Mesodermal cell (in vitro differentiated cells): ENCODE measurements around the gene NAGS.
"Not testable (repeated sequence)": the region's sequence is repeated elsewhere in the genome, so short reads cannot be mapped to it uniquely, and the experiment has no call there.

Experiments used
- H3K27ac ChIP-seq: 2 replicates; pipeline ENCODE4 v1.7.0; 2013; ENCODE audit warnings: mild to moderate bottlenecking, low read depth, low read length, moderate library complexity; ENCODE audit not compliant: severe bottlenecking
- H3K36me3 ChIP-seq: 2 replicates; pipeline ENCODE4 v1.7.1; 2013; ENCODE audit warnings: mild to moderate bottlenecking, low read length, moderate library complexity; ENCODE audit not compliant: control insufficient read depth, insufficient read depth
- H3K4me1 ChIP-seq: one replicate; pipeline ENCODE4 v1.7.1; 2013; ENCODE audit warnings: mild to moderate bottlenecking, low read length; ENCODE audit not compliant: insufficient read depth, control insufficient read depth, poor library complexity, severe bottlenecking
- H3K4me3 ChIP-seq: 2 replicates; pipeline ENCODE4 v1.7.0; 2013; ENCODE audit warnings: low read length, control low read depth, mild to moderate bottlenecking; ENCODE audit not compliant: insufficient read depth, poor library complexity, severe bottlenecking; ENCODE audit errors: extremely low read depth
- H3K9me3 ChIP-seq: 2 replicates; pipeline ENCODE4 v1.7.1; 2013; ENCODE audit warnings: mild to moderate bottlenecking, low read length, moderate library complexity; ENCODE audit not compliant: control insufficient read depth
- WGBS, 2 experiments: methylation state at CpG; one replicate each; pipeline ENCODE4 v1.1.5; 2013; ENCODE audit warnings: missing lambda C conversion rate in 2 of 2; ENCODE audit not compliant: insufficient coverage in 2 of 2; 5-methylcytosine and 5-hydroxymethylcytosine counted together

Gene NAGS

DNA sequence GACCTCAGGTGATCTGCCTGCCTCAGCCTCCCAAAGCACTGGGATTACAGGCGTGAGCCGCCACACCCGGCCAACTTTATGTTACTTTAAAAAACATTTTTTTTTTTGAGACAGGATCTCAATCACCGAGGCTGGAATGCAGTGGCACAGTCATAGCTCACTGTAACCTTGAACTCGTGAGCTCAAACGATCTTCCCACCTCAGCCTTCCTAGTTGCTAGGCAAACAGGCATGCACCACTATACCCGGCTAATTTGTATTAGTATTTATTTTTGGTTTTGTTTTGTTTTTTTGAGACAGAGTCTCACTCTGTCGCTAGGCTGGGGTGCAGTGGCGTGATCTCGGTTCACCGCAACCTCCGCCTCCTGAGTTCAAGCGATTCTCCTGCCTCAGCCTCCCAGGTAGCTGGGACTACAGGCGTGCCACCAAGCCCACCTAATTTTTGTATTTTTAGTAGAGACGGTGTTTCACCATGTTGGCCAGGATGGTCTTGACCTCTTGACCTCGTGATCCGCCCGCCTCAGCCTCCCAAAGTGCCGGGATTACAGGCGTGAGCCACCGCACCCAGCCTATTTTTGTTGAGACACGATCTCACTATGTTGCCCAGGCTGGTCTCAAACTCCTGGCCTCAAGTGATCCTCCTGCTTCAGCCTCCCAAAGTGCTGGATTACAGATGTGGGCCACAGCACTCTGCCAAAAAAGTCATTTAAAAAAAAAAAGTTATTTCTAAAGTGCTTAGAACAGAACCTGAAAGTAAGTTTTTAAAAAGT lies 31.8 kb upstream of the NAGS start:
- H3K27ac ChIP-seq, H3K4me1 ChIP-seq, H3K36me3 ChIP-seq, H3K9me3 ChIP-seq, H3K4me3 ChIP-seq: not testable (repeated sequence)
- 84 to 89% methylated on average over 19 to 21 of the region's 22 CpGs for WGBS, 2 experiments

DNA sequence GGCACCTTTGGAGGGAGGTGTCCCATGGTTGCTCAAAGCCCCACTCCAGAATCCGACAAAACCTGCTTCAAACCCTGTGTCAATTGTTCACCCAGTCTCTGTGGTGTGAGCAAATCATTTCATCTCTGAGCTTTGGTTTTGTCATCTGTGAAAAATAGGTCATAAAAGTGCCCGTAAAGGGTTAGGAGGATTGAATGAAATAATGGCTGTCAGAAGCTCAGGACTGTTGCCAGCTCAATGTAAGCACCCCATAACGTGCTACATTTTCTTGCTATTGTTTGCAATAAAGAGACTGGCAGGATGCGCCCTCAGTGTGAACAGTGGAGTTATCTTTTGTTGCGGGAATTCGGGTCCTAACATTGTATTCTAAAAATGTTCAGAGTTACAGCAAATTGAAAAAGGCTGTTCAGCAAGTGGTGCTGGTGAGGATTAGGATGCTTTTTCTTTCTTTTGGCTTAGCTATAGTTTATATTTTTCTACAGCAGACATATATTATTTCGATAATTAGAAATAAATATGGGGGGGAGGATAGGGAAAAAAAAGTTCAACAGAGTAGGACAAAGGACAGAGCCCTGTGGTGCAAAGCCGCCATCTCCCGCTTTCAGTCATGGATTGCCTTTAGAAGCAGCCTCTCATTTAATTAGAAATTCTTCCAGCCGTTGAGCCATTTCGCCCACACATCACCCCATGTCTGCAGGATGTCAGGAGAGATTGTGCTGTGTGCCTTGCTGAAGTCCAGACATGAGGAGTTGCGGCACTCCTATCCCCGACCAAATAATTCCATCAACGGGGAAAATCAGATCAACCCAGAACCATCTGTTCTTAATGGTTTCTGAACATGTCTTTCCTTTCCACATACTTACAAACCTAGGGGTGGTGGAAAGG lies 29.8 kb upstream of the NAGS start:
- no peaks in the 10 kb centered on the region for H3K4me1 ChIP-seq
- H3K36me3 ChIP-seq: no peaks in the 10 kb centered on the region
- WGBS, 2 experiments: 80 to 83% methylated on average over 4 to 11 of the region's 14 CpGs
- no peak overlapping the region for H3K27ac ChIP-seq
- H3K9me3 ChIP-seq: no peaks in the 10 kb centered on the region
- H3K4me3 ChIP-seq: no peak overlapping the region

DNA sequence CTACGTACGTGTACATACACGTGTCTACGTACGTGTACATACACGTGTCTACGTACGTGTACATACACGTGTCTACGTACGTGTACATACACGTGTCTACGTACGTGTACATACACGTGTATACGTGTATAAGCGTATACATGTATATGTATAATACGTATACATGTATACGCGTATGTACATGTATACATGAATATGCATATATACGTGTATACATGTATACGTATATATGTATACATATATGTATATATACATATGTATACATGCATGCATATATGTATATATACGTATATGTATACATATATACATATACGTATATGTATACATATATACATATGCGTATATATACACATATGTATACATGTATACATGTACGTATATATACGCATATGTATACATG lies 28.5 kb upstream of the NAGS start:
- Histone ChIP-seq H3K4me1 (no peaks in the 10 kb centered on the region), H3K27ac (no peak overlapping the region), H3K4me3 (no peak overlapping the region), H3K36me3 (no peaks in the 10 kb centered on the region), H3K9me3 (no peaks in the 10 kb centered on the region)
- no CpG with 5 or more reads among the region's 27 CpGs for WGBS, 2 experiments

DNA sequence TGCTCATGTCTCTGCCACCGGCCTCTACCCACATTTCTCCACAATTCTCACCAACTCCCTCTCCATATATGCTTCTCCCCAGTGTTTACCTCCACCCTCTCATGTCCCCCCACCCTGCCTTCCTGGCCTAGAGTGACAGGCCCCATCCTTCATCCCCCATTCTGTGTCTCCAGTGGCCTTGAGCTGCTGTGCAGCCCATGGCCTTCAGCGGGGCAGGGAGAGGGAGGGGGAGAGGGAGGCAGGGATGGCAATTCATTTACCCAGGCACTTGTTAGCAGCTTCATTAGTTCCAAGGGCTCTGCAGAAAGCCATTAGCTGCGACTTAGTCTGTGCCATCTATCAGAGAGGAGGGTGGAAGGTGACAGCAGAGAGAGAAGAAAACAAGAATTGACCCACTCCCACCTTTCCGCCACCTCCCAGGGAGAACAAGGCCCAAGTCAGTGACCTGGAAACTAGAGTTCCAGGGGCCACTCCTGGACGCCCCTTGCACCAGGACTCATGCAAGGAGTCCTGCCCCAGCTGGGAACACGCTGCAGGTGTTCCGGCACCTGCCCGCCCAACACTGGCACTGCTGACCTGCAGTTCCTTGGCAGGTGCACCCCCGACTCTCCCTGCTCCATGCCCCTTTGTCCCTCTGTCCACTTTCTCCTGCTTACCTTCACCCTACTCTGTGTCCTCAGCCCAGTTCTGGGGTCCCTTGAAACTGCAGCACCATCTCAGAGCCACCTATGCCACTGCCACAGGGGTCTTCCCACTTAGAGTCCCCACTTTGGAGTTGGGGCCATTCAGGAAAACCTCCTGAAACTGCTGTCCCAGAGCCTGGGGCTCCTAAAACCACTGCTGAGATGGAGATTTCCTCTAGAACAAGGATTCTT lies 27.2 kb upstream of the NAGS start:
- Histone ChIP-seq H3K27ac (no peak overlapping the region), H3K4me3 (no peak overlapping the region), H3K4me1 (no peaks in the 10 kb centered on the region), H3K36me3 (no peaks in the 10 kb centered on the region), H3K9me3 (no peaks in the 10 kb centered on the region)
- WGBS, 2 experiments: 64 to 80% methylated on average over 8 of the region's 9 CpGs

DNA sequence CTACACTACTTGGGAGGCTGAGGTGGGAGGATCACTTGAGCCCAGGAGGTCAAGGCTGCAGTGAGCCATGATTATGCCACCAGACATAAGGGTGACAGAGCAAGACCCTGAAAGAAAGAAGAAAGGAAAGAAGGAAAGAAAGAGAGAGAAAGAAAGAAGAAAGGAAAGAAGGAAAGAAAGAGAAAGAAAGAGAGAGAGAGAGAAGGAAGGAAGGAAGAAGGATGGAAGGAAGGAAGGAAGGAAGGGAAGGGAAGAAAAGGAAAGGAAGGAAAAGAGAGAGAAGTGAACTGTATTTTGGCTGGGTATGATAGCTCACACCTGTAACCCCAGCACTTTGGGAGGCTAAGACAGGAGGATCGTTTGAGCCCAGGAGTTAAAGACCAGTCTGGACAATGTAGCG lies 26.3 kb upstream of the NAGS start:
- Histone ChIP-seq H3K4me3 (no peak overlapping the region), H3K36me3 (no peaks in the 10 kb centered on the region), H3K9me3 (no peaks in the 10 kb centered on the region), H3K27ac (no peak overlapping the region), H3K4me1 (no peaks in the 10 kb centered on the region)
- WGBS, 2 experiments: 76 to 86% methylated on average over 2 of the region's 2 CpGs

DNA sequence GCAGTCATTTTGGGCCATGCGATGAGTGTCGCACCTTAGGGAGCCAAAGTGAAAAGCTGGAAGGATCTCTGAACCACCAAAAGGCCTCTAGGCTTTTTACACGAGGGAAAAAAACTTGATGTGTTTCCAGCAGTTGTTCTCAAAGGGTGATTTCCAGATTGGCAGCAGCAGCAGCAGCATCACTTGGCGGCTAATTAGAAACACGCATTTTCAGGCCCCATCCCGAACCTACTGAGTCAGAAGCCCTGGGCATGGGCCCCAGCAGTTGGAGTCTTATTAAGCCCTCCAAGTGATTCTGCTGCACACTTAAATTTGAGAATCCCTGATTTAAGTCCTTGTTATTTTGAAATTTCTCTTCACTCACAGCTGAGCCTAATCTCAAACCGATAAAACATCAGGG lies 25.4 kb upstream of the NAGS start:
- Histone ChIP-seq H3K4me1 (no peaks in the 10 kb centered on the region), H3K36me3 (no peaks in the 10 kb centered on the region), H3K4me3 (no peak overlapping the region), H3K27ac (no peak overlapping the region), H3K9me3 (no peaks in the 10 kb centered on the region)
- 74 to 75% methylated on average over 6 of the region's 7 CpGs for WGBS, 2 experiments

DNA sequence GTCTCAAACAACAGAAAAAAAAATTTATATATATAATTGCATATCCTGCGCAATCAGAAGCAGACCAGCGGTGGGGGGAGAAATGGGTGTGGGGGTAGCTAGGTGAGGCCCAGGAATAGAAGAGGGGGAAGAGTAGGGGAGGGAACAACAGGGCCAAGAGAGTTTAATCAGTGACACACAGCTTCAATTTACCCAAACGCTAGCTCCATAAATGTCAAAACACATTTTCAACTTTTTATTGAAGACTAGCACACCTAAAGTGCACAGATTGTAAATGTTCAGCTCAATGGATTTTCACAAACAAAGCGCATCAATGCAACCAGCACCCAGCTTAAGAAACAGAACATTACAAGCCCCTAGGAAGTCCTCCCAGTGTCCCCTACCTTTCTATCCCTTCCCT lies 24.8 kb upstream of the NAGS start:
- no peak overlapping the region for H3K27ac ChIP-seq
- no peaks in the 10 kb centered on the region for H3K4me1 ChIP-seq
- H3K36me3 ChIP-seq: no peaks in the 10 kb centered on the region
- no peaks in the 10 kb centered on the region for H3K9me3 ChIP-seq
- 89 to 92% methylated on average over 2 of the region's 4 CpGs for WGBS, 2 experiments
- no peak overlapping the region for H3K4me3 ChIP-seq

DNA sequence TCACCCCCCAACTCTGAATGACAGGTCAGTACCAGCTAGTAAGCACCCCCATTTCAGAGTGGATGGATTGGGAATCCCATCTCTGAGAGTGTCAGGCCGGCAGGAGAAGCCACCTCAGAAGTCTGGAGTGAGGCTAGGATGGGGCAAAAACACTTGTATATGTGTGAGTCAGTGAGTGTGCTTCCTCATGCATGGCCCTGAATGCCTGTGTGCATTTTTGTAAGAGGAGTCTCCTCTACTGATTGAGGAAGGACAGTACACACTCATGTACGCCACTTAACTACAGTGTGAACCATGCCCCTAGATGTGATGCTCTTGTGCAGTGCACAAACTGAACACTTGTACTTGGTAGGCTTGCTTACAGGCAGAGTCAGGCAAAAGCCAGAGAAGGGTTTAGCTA lies 22.3 kb upstream of the NAGS start:
- WGBS, 2 experiments: 90 to 93% methylated on average over 2 of the region's 2 CpGs
- Histone ChIP-seq H3K9me3 (no peaks in the 10 kb centered on the region), H3K4me1 (no peaks in the 10 kb centered on the region), H3K36me3 (no peaks in the 10 kb centered on the region), H3K4me3 (no peak overlapping the region), H3K27ac (no peak overlapping the region)

DNA sequence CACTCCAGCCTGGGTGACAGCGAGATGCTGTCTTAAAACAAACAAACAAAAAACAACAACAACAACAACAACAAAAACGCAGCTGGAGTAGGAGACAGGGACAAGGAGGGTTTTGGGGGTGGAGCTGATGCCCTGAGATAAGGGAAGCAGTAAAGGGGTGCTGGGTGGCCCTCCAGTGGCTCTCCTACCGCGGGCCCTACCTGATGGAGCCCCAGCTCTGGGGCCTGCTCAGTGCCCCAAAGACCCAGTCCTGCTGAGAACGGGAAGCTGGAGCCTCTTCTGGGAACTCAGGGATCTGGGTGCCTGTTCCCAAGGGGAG lies 21.3 kb upstream of the NAGS start:
- Histone ChIP-seq H3K4me3 (no peak overlapping the region), H3K9me3 (no peaks in the 10 kb centered on the region), H3K4me1 (no peaks in the 10 kb centered on the region), H3K27ac (no peak overlapping the region), H3K36me3 (no peaks in the 10 kb centered on the region)
- WGBS, 2 experiments: 22 to 24% methylated on average over 3 of the region's 5 CpGs

DNA sequence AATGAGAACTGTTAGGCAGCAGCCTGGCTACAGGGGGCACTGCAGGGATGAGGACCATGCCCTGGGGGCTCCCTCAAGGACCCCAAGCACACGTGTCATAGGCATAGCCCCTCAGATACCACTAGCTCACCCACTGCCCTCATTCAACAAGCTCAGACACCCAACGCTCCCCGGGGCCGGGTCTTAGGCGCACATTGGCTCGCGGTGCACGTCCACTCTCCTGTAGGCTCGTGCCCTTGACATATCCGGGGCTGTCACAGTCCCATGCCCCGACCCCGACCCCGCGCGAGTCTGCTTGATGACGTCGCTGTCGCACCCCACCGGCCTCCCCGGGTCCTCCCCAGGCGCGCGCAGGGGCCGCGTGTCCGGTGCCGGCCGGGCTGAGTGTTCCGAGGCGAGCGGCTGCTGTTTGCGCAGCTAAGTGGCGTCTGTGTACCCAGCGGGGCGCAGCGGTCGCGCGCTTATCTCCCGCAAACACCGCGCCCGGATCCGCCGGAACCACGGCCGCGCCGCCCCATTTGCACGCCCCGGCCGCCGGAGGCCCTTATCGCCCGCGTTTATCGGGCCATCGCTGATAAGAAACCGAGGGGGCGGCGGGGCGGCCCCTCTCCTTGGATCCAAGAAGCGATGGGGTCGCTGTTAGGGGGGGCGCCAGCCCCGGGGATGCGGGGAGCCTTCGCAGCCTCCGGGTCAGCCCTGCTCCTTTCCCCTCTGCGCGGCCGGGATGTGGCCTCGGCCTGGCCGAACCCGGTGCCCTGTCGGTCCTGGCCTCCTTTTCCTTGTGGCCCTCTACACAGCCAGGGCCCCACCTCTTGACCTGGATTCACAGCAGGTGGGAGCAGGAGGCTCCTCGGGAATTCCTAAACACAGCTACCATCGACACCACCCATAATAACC lies 20.7 kb upstream of the NAGS start:
- no peaks in the 10 kb centered on the region for H3K36me3 ChIP-seq
- no peaks in the 10 kb centered on the region for H3K9me3 ChIP-seq
- WGBS, 2 experiments: 0 to 1% methylated on average over 63 to 75 of the region's 78 CpGs
- H3K4me3 ChIP-seq: peak overlapping the region; percentile 44
- H3K4me1 ChIP-seq: no peaks in the 10 kb centered on the region
- no peak overlapping the region for H3K27ac ChIP-seq
